Activated T-cell treated with anti-CD3 and anti-CD28 coated beads, Interleukin-2, amount 50 U/mL, for 72 hours (primary cell): ENCODE measurements around the gene PMEPA1. TPM values are rescaled to one million over a fixed set of nuclear protein-coding genes. Genes with fewer than 3 reads are reported as not detected.

ENCODE experiments used
- ATAC-seq, 2 donors: fragments of 150-1000 bp; cut with Tn5 transposase; replicated peaks in 1 of 2; 2 replicates each; pipeline ENCODE4 v1.10.0; 2021; ENCODE audit warnings: moderate library complexity in 2 of 2, mild to moderate bottlenecking in 1 of 2
- DNase-seq, 2 donors: peaks; one replicate each; pipeline ENCODE4 v3.0.0; 2021 to 2022; ENCODE audit warnings: mixed read lengths in 1 of 2
- H3K27ac Mint-ChIP-seq: one replicate; pipeline ENCODE4 v1.8.0; 2022; ENCODE audit warnings: mild to moderate bottlenecking, moderate library complexity, mixed read lengths
- H3K27me3 Mint-ChIP-seq: one replicate; pipeline ENCODE4 v1.8.0; 2022; ENCODE audit warnings: low read depth, mixed read lengths
- H3K36me3 Mint-ChIP-seq, 2 donors: one replicate each; pipeline ENCODE4 v1.8.0; 2022; ENCODE audit warnings: mixed read lengths in 2 of 2, mild to moderate bottlenecking in 1 of 2; ENCODE audit not compliant: insufficient read depth in 2 of 2
- H3K4me1 Mint-ChIP-seq: one replicate; pipeline ENCODE4 v1.8.0; 2022; ENCODE audit warnings: low read depth, mixed read lengths
- H3K4me3 Mint-ChIP-seq, 2 donors: one replicate each; pipeline ENCODE4 v1.8.0; 2022; ENCODE audit warnings: mild to moderate bottlenecking in 2 of 2, mixed read lengths in 2 of 2, moderate library complexity in 2 of 2
- H3K9me3 Mint-ChIP-seq, 2 donors: one replicate each; pipeline ENCODE4 v1.8.0; 2022; ENCODE audit warnings: mixed read lengths in 2 of 2
- total RNA-seq, 2 donors: library from RNA; stranded (reverse); gene quantifications; one replicate each; pipeline ENCODE4 v1.2.3, GENCODE V29; 2022

The PMEPA1 gene
- total RNA-seq, 2 donors from 2014 or later: 4.3 to 4.6 TPM

DNA sequence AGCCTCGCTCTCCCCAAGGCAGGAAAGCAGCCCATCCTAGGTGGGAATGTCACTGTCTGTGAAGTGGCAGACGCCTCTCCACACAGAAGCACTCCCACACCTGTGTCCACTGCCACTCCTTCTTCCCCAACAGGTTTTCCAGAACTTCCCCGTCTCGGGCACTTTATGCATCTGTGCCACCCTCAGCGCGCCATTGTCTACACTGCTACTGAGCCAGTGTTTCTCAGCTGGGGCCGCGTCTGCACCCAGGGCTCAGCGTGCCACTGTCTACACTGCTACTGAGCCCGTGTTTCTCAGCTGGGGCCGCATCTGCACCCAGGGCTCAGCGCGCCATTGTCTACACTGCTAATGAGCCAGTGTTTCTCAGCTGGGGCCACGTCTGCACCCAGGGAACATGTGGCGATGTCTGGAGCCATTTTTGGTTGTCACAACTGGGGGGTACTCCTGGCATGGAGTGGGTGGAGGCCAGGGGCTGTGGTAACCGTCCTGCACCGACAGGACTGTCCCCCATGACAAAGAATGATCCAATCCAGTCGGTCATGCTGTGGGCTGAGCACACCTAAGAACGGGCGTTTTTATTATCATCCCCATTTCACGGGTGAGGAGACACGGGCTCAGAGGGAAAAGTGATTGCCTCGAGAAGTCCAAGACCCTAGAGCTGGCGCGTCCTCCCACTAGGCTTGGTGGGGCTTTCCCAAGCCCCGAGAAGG, 47.9 kb downstream of the PMEPA1 start:
- no peak overlapping the region for H3K4me3 Mint-ChIP-seq
- H3K27me3 Mint-ChIP-seq: no peaks in the 10 kb centered on the region
- ATAC-seq (no peak), DNase-seq (no peak)
- no peak overlapping the region for H3K27ac Mint-ChIP-seq
- H3K9me3 Mint-ChIP-seq: peaks cover 0 to 2% of the 10 kb centered on the region in 2 donors
- H3K36me3 Mint-ChIP-seq: no peaks in the 10 kb centered on the region
- H3K4me1 Mint-ChIP-seq: peaks cover 10% of the 10 kb centered on the region

DNA sequence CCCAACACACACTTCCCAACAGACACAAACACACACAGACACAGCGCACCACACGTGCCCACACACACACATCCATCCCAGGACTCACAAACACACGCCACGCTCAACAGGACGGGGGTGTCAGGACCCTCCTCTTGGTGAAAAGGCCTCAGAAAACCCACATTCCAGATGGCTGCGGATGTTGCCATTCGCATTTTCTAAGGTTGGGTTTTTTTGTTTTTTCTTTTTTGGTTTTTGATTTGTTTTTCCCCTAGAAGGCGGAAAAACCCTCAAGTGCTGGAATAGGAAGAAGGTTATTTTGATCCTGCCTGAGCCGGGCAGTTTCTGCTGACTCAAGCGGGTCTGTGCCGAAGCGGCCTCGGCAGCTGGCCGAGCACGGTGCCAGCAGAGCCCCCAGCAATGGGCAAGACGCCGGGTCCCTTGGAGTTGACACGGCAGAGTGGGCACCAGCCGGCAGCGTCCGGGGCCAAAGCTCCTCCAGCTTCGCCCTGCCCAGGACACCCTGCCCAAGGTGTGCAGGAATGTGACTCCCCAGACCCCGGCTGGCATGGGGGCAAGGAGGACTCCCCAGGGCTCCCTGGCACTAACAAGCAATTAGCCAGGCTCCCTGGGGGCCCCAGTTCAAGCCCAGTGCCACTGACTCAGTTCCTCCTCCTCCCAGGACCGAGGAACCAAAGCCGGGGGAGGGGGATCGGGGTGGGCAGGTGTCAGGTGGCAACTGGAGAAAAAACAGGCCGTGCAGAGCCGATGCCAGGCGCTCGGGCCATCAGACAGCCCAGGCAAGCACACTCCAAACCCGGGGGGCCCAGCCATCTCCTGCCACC, 48.7 kb downstream of the PMEPA1 start:
- no peak overlapping the region for H3K4me3 Mint-ChIP-seq
- H3K9me3 Mint-ChIP-seq: peaks cover 0 to 2% of the 10 kb centered on the region in 2 donors
- ATAC-seq: no peak
- H3K4me1 Mint-ChIP-seq: peaks cover 10% of the 10 kb centered on the region
- DNase-seq: no peak
- no peaks in the 10 kb centered on the region for H3K27me3 Mint-ChIP-seq
- no peak overlapping the region for H3K27ac Mint-ChIP-seq
- H3K36me3 Mint-ChIP-seq: no peaks in the 10 kb centered on the region

DNA sequence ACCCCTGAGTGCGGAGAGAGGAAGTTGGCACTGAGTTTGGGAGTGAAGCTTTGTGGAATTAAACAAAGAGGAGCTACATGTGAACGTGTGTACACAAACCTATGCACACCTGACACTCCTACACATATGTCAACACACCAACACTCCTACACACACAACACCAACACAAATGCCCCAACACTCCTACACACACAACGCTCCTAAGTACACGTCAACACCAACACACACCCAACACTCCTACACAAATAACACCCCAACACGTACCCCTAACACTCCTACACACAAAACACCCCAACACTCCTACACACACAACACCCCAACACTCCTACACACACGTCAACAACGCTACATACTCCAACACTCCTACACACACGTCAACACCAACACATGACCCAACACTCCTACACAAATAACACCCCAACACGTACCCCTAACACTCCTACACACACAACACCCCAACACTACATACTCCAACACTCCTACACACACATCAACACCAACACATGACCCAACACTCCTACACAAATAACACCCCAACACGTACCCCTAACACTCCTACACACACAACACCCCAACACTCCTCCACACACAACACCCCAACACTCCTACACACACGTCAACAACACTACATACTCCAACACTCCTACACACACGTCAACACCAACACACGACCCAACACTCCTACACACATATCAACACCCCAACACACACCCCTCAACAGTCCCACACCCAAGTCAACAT, 49.5 kb downstream of the PMEPA1 start:
- Mint-ChIP-seq H3K4me1 (peaks cover 10% of the 10 kb centered on the region), H3K27ac (no peak overlapping the region), H3K27me3 (no peaks in the 10 kb centered on the region), H3K4me3 (no peak overlapping the region), H3K36me3 (no peaks in the 10 kb centered on the region), H3K9me3 (peaks cover 0 to 2% of the 10 kb centered on the region in 2 donors)
- ATAC-seq (no peak), DNase-seq (no peak)

DNA sequence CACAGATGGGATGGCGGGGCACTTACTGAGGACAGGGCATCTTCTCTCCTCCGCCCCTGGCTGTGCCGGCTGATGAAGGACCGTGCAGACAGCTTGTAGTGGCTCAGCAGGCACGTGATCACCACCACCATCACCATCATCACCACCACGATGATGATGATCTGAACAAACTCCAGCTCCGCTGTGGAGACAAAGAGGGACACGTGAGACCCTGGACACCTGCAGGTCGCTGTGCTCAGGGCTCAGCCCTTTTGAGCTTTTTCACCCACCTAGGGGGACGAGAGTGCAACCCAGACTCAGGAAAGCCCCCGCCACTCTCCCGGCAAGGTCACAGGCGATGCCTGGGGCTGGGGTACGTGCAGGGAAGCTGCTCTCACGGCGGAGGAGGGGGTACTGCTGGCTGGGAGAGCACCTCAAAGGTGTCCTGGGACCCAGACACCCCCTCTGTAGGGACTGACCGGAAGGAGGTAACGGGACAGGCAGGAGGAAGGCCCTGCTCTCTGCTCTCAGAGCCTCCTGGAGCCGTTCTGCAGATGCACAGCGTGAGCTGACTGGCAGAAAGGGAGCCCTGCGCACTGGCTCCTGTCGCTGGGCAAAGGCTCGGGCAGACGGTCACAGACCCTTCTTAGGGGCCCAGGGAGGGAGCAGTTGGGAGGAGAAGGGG, 50.2 kb downstream of the PMEPA1 start:
- H3K27ac Mint-ChIP-seq: no peak overlapping the region
- DNase-seq: no peak
- peaks cover 11% of the 10 kb centered on the region for H3K4me1 Mint-ChIP-seq

DNA sequence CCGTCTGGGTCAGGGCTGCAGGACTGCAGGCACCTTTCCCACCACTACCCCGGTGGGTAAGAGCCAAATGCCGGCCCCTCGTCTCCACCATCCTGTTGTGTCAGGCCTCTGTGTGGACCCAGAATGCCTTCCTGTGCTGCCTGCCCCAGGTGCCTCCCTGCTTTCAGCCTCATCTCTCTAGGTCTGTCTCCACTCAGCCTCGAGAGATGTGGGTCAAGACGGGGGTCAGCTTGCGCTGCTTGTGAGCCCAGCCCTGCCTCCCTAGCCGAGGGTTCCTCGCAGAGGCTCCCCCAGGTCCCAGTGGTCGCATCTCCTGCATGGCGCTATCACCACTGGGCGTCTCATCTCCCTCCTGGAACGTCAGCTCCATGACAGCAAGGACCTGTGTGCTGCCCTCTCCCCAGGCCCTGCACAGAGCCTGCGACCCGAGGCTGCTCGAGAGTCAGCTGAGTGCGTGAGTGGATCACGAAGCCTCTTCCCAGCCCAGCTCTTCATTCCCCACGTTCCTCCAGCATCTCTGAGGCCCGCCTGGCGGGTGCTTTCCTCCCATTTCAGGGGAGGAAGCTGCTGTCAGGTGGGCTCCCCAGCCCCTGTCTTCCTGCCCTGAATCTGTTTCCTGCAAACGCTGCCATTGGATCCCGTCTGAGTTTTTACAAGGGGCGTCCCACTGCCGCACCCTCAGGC, 50.8 kb downstream of the PMEPA1 start:
- H3K27me3 Mint-ChIP-seq: no peaks in the 10 kb centered on the region
- DNase-seq (no peak), ATAC-seq (no peak)
- no peak overlapping the region for H3K4me3 Mint-ChIP-seq
- H3K27ac Mint-ChIP-seq: no peak overlapping the region
- peaks cover 17% of the 10 kb centered on the region for H3K4me1 Mint-ChIP-seq
- no peaks in the 10 kb centered on the region for H3K36me3 Mint-ChIP-seq
- H3K9me3 Mint-ChIP-seq: peaks cover 0 to 2% of the 10 kb centered on the region in 2 donors

More for the DNA sequence above, 50.2 kb downstream of the PMEPA1 start:
- no peaks in the 10 kb centered on the region for H3K36me3 Mint-ChIP-seq
- peaks cover 0 to 2% of the 10 kb centered on the region in 2 donors for H3K9me3 Mint-ChIP-seq
- H3K27me3 Mint-ChIP-seq: no peaks in the 10 kb centered on the region
- no peak overlapping the region for H3K4me3 Mint-ChIP-seq
- ATAC-seq: no peak

DNA sequence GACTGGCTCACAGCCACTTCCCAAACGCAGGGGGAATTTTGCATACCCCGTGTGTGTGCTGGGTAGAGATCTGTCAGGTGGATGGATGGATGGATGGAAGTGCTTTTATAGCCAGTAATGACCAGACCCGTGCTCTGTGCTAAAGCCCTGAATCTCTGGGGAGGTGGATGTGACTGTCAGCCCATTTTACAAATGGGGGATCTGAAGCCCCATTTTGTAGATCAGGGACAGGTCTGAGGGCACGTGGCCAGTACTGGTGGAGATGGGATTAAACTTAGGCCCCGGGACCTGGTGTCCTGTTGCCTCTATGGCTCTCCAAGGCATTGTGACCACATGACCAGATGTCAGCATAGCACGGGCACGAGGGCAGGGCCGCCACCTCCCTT, 51.4 kb downstream of the PMEPA1 start:
- no peak overlapping the region for H3K27ac Mint-ChIP-seq
- no peaks in the 10 kb centered on the region for H3K36me3 Mint-ChIP-seq
- ATAC-seq: no peak
- peaks cover 0 to 2% of the 10 kb centered on the region in 2 donors for H3K9me3 Mint-ChIP-seq
- no peak overlapping the region for H3K4me3 Mint-ChIP-seq
- H3K4me1 Mint-ChIP-seq: peaks cover 17% of the 10 kb centered on the region
- no peak for DNase-seq
- no peaks in the 10 kb centered on the region for H3K27me3 Mint-ChIP-seq

DNA sequence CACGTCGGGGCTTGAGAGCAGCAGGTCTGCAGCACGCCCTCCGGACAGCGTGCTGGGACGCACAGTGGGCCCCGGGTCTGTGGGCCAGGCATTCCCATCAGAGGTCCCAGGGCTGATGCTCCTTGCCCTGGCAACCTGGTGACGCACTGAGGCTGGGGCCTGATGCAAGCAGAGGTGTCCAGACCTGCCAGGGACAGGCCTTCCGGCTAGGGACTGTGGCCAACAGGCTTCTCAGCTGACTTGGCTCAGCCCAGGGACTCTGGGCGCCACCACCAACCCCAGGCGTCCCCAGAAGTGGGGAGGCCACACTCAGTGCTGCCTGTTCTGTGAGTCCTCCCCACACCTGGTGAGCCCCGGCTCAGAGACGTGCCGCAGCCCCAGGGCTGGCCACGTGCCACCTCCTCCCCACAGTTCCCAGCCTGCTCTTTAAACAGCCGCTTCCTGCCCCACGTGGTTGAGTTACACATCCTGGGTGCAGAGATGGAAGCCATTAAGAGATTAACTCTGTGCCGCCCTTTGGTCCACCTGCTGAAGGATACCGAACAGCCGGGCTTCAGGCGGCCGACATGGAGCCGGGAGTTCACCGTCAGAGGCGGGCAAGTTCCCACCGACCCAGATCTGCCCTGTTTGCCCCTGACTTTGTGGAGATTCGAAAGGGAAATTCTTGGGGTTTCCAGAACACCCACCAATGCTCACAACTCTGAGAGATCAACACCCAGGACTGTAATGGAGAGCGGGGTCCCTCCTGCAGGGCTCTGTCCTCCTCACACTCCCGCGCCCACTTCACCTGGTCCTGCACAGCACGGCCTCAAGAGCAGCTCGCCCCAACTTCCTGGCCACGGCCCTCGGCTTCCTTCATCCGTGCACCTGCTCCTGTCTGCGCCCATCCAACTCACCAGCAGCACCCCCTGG, 52.0 kb downstream of the PMEPA1 start:
- peak; percentile 64 to 65 for ATAC-seq
- DNase-seq: peak; percentile 19 to 36
- Mint-ChIP-seq H3K9me3 (peaks cover 0 to 2% of the 10 kb centered on the region in 2 donors), H3K36me3 (no peaks in the 10 kb centered on the region), H3K27ac (peak overlapping the region; percentile 22), H3K4me1 (peaks cover 17% of the 10 kb centered on the region), H3K4me3 (peak overlapping the region in 1 of 2 donors; percentile 17), H3K27me3 (no peaks in the 10 kb centered on the region)

DNA sequence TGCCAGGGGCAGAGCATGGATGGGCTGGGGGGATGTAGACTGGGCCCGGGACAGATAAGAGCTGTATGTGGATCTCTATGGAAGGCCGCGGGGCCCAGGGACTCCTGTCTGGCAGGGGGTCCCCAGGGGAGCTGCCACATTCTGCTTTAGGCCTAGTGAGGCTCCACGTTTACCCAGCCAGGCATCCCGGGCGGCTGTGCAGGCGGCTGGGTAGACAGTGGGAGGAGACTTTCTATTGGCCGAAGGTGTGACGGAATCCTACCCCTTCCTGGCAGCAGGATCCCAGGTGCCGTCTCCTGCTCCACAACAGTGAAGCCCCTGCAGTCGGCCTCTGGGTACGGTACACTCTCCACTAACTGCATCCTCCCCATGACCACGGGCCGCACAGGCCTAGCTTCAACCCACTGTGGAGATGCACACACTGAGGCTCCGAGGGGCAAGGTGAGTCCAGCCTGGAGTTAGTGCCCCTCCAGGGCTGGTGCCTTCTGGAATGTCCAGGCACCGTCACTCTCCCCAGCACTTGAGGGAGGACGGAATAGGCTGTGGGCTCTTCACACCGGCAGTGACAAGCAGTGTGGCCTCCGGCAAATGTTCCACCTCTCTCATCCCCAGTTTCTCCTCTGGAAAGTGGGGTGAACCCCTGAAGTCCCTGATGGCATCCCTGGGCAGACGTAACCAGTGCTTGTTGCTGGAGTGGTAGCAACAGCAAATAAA, 52.8 kb downstream of the PMEPA1 start:
- DNase-seq (no peak), ATAC-seq (no peak)
- Mint-ChIP-seq H3K36me3 (no peaks in the 10 kb centered on the region), H3K27ac (no peak overlapping the region), H3K9me3 (peaks cover 0 to 2% of the 10 kb centered on the region in 2 donors), H3K4me1 (peaks cover 17% of the 10 kb centered on the region), H3K27me3 (no peaks in the 10 kb centered on the region), H3K4me3 (no peak overlapping the region)

DNA sequence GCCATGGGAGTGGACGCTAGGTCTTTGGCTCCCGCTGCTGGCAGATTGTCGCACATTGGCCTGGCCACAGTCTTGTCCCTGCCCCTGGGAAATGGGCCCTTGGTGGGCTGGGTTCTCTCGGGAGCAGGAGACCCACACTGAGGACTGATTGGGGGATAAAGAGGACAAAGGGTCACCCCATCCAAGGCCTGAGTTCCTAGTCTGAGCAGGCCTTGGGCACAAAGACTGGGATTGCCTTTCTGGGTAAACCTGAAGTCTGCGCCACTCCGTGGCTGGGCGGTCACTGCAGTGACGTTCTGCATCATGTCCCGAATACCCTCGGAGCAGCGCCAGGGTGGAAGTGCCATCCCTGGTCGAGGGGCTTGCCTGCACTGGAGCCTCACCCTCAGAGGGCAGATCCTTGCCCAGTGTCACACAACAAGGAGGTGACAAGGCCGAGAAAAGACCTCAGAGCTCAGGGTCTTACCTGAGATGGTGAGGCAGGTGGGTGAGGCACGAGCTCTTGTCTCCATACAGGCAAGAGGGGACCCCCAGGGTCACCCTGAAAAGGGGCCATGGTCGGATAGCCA, 53.5 kb downstream of the PMEPA1 start:
- H3K36me3 Mint-ChIP-seq: no peaks in the 10 kb centered on the region
- H3K27ac Mint-ChIP-seq: no peak overlapping the region
- peaks cover 0 to 2% of the 10 kb centered on the region in 2 donors for H3K9me3 Mint-ChIP-seq
- H3K4me3 Mint-ChIP-seq: no peak overlapping the region
- ATAC-seq: no peak
- DNase-seq: no peak
- no peaks in the 10 kb centered on the region for H3K27me3 Mint-ChIP-seq
- peaks cover 17% of the 10 kb centered on the region for H3K4me1 Mint-ChIP-seq

DNA sequence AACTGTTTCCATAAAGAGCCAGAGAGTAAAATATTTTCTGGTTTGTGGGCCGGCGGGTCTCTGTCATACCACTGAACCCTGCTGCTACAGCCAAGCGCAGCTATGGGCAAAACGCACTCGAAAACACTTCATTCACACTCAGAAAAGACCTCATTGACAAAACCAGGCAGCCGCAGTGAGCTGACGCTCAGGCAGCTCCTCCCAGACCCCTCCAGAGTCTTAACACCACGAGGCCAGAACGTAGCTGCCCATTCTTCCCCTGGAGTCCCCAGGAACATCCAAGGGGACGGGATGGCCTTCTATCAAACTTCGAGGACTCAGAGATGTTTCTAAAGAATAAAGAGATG, 54.0 kb downstream of the PMEPA1 start:
- H3K9me3 Mint-ChIP-seq: peaks cover 0 to 2% of the 10 kb centered on the region in 2 donors
- peaks cover 17% of the 10 kb centered on the region for H3K4me1 Mint-ChIP-seq
- no peaks in the 10 kb centered on the region for H3K36me3 Mint-ChIP-seq
- DNase-seq (no peak), ATAC-seq (no peak)
- no peak overlapping the region for H3K4me3 Mint-ChIP-seq
- H3K27ac Mint-ChIP-seq: no peak overlapping the region
- H3K27me3 Mint-ChIP-seq: no peaks in the 10 kb centered on the region
